Measurements from ENCODE around the gene C3orf18. TPM values are rescaled to one million over a fixed set of nuclear protein-coding genes. Genes with fewer than 3 reads are reported as not detected.
"Not testable (repeated sequence)": the region's sequence is repeated elsewhere in the genome, so short reads cannot be mapped to it uniquely, and the experiment has no call there.

The C3orf18 gene
- polyA plus RNA-seq, 1 donor from 2014 or later: 39.9 TPM

DNA sequence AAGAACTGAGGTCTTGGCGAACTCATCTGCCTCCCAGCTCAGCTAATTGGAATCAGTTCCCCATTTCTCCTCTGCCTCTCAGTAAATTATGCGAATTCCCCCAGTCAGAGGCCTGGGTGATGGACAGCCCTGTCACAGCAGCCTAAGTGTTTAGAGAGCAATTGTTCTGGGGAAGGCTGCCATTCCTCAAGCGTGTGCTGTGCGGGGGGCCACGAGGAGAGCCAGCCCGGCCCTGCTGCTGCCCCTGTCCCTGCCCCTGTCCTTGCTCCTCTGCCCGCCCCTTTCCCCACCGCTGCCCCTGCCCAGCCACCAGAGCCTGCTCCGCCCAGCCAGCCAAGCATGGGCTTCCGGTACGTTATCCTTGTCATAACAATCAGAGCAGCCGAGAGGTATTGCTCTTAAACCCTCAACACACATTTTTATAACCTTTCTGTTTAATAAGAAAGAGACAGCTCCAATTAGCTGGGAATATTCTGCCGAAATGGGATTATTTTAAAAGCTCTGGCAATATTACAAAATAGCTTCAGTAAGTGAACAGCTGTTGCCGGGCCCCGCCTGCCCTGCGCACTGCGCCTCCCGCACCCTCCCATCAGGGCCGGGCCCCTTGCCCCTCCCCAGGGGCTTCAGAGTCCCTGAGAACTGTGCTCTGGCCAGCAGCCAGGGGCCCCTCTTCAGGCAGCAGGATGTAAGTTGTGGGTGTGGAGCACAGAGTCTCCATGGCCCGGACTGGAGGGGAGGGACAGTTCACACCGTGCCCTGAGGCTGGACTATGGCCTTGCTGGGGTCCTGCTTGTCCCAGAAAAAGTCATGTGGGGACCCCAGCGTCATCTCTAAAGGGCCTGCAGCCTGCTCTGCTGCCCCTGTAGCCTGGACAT lies 51.7 kb downstream of the C3orf18 start:
- Histone ChIP-seq H3K79me2 (replicated peaks; ENCODE audit: insufficient read depth, low read length) (no peaks in the 10 kb centered on the region), H3K4me2 (ENCODE audit: low read length) (peak overlapping the region; percentile 43), H3K9me2 (ENCODE audit: insufficient read depth, low read length) (no peaks in the 10 kb centered on the region), H3K4me3 (ENCODE audit: low read length) (peak overlapping the region; percentile 52), H3F3A (ENCODE audit: insufficient read depth, low read length, poor library complexity, severe bottlenecking) (peaks cover 8% of the 10 kb centered on the region), H3K27ac (ENCODE audit: low read length) (peak overlapping the region; percentile 62), H3K9me3 (ENCODE audit: low read length) (no peaks in the 10 kb centered on the region), H2AFZ (ENCODE audit: low read depth, low read length) (no peak overlapping the region), H3K27me3 (ENCODE audit: insufficient read depth, low read depth, low read length) (no peaks in the 10 kb centered on the region), H3K36me3 (ENCODE audit: insufficient read depth, low read length) (no peaks in the 10 kb centered on the region), H3K9ac (ENCODE audit: low read length) (peak overlapping the region; percentile 43), H4K20me1 (ENCODE audit: insufficient read depth) (no peaks in the 10 kb centered on the region)
- TF ChIP-seq EP300 (conservative IDR thresholded peaks at IDR 0.05; ENCODE audit: poor library complexity, severe bottlenecking): peak; percentile 91
- TF ChIP-seq RAD21 (conservative IDR thresholded peaks at IDR 0.05): no peak
- TF ChIP-seq, protein P1, sequence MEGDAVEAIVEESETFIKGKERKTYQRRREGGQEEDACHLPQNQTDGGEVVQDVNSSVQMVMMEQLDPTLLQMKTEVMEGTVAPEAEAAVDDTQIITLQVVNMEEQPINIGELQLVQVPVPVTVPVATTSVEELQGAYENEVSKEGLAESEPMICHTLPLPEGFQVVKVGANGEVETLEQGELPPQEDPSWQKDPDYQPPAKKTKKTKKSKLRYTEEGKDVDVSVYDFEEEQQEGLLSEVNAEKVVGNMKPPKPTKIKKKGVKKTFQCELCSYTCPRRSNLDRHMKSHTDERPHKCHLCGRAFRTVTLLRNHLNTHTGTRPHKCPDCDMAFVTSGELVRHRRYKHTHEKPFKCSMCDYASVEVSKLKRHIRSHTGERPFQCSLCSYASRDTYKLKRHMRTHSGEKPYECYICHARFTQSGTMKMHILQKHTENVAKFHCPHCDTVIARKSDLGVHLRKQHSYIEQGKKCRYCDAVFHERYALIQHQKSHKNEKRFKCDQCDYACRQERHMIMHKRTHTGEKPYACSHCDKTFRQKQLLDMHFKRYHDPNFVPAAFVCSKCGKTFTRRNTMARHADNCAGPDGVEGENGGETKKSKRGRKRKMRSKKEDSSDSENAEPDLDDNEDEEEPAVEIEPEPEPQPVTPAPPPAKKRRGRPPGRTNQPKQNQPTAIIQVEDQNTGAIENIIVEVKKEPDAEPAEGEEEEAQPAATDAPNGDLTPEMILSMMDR (IDR thresholded peaks at IDR 0.05; ENCODE audit: poor library complexity, severe bottlenecking): no peak
- TF ChIP-seq, protein P2, sequence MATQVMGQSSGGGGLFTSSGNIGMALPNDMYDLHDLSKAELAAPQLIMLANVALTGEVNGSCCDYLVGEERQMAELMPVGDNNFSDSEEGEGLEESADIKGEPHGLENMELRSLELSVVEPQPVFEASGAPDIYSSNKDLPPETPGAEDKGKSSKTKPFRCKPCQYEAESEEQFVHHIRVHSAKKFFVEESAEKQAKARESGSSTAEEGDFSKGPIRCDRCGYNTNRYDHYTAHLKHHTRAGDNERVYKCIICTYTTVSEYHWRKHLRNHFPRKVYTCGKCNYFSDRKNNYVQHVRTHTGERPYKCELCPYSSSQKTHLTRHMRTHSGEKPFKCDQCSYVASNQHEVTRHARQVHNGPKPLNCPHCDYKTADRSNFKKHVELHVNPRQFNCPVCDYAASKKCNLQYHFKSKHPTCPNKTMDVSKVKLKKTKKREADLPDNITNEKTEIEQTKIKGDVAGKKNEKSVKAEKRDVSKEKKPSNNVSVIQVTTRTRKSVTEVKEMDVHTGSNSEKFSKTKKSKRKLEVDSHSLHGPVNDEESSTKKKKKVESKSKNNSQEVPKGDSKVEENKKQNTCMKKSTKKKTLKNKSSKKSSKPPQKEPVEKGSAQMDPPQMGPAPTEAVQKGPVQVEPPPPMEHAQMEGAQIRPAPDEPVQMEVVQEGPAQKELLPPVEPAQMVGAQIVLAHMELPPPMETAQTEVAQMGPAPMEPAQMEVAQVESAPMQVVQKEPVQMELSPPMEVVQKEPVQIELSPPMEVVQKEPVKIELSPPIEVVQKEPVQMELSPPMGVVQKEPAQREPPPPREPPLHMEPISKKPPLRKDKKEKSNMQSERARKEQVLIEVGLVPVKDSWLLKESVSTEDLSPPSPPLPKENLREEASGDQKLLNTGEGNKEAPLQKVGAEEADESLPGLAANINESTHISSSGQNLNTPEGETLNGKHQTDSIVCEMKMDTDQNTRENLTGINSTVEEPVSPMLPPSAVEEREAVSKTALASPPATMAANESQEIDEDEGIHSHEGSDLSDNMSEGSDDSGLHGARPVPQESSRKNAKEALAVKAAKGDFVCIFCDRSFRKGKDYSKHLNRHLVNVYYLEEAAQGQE (IDR thresholded peaks at IDR 0.05; ENCODE audit: borderline replicate concordance): no peak
- no peak for TF ChIP-seq SMC3 (conservative IDR thresholded peaks at IDR 0.05; ENCODE audit: poor library complexity)
- peak; percentile 38 for TF ChIP-seq MXI1 (conservative IDR thresholded peaks at IDR 0.05; ENCODE audit: poor library complexity, severe bottlenecking)
- TF ChIP-seq POLR2AphosphoS5 (IDR thresholded peaks at IDR 0.05): peak; percentile 91
- TF ChIP-seq TAF1 (IDR thresholded peaks at IDR 0.05; ENCODE audit: low read depth): no peak
- no peak for TF ChIP-seq EZH2 (IDR thresholded peaks at IDR 0.05; ENCODE audit: borderline replicate concordance, insufficient read depth, low read length, poor library complexity, severe bottlenecking)

DNA sequence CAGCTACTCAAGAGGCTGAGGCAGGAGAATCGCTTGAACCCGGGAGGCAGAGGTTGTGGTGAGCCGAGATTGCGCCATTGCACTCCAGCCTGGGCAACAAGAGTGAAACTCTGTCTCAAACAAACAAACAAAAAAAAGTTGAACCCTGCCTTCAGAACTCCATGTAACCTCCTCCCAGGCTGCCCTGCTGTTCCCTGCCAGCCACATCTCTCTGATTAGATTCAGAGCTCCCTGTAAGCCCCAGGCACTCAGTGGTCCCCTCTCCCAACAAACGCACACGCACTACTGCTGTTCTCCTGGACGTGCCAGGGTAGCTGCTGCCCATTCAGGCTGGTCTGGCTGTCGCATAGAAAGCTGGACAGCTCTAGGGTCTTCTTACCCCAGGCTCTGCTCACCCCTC lies 54.6 kb downstream of the C3orf18 start:
- H4K20me1 ChIP-seq (ENCODE audit: insufficient read depth); H2AFZ ChIP-seq (ENCODE audit: low read depth, low read length); H3F3A ChIP-seq (ENCODE audit: insufficient read depth, low read length, poor library complexity, severe bottlenecking); H3K4me2 ChIP-seq (ENCODE audit: low read length); H3K27me3 ChIP-seq (ENCODE audit: insufficient read depth, low read depth, low read length); H3K4me3 ChIP-seq (ENCODE audit: low read length); H3K9ac ChIP-seq (ENCODE audit: low read length); H3K27ac ChIP-seq (ENCODE audit: low read length); H3K9me3 ChIP-seq (ENCODE audit: low read length); H3K79me2 ChIP-seq (replicated peaks; ENCODE audit: insufficient read depth, low read length); H3K9me2 ChIP-seq (ENCODE audit: insufficient read depth, low read length); H3K36me3 ChIP-seq (ENCODE audit: insufficient read depth, low read length): not testable (repeated sequence)

Data from neural cell (in vitro differentiated cells).